ENCODE results near the gene HOXD8.

The HOXD8 gene

DNA sequence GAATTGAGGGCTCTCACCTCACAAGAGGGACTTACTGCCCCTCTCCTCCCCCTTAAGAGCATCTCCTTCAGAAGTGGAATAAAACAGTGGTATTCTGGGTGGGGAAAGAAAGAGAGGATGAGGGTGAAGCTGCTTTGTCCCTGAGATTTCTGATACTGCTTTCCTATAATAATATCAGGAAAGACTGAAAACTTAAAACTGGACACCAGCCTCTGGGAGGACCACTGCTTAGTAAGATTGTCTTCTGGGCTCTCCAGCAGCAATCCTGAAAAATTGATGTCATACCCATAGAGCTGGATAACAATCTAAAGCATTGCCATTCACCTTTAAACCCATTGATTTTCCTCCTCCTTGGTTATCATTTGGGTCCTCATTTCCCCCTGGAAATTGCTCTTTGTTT, 17.1 kb downstream of the HOXD8 start:
- DNase-seq (ENCODE audit: low read depth in 2 of 2) = no peak

GRCh38 chr2:176147210-176147799, 17.8 kb downstream of the HOXD8 start:
- no peak for DNase-seq (ENCODE audit: low read depth in 2 of 2)

GRCh38 chr2:176147800-176148496, 18.4 kb downstream of the HOXD8 start:
- DNase-seq (ENCODE audit: low read depth in 2 of 2) = no peak

GRCh38 chr2:176148751-176149421, 19.4 kb downstream of the HOXD8 start:
- DNase-seq (ENCODE audit: low read depth in 2 of 2) = no peak

DNA sequence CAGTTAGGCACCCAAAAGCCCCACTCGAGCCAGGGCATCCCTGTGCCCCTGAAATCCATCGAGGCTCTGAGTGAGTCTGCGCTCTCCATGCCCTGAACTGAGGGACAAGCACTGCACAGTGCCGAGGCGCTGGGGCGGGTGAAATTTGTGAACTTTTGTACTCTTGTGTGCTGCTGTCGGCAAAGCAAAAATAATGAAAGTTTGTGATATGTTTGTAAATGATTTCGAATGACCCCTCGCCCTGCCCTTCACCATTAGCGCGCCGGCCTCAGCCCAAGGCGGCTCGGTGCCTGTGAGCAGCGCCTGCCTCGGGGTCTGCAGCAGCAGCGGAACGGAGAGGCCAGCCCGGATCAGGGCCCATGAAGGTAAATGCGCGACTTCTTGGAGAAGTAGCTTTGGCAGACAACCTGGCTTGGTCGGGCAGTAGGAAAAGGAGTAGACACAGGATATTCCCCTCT, 20.0 kb downstream of the HOXD8 start:
- no peak for DNase-seq (ENCODE audit: low read depth in 2 of 2)

- DNase-seq (ENCODE audit: low read depth in 2 of 2) = no peak
These were observed 20.6 kb downstream of the HOXD8 start for GRCh38 chr2:176149939-176150583.

DNA sequence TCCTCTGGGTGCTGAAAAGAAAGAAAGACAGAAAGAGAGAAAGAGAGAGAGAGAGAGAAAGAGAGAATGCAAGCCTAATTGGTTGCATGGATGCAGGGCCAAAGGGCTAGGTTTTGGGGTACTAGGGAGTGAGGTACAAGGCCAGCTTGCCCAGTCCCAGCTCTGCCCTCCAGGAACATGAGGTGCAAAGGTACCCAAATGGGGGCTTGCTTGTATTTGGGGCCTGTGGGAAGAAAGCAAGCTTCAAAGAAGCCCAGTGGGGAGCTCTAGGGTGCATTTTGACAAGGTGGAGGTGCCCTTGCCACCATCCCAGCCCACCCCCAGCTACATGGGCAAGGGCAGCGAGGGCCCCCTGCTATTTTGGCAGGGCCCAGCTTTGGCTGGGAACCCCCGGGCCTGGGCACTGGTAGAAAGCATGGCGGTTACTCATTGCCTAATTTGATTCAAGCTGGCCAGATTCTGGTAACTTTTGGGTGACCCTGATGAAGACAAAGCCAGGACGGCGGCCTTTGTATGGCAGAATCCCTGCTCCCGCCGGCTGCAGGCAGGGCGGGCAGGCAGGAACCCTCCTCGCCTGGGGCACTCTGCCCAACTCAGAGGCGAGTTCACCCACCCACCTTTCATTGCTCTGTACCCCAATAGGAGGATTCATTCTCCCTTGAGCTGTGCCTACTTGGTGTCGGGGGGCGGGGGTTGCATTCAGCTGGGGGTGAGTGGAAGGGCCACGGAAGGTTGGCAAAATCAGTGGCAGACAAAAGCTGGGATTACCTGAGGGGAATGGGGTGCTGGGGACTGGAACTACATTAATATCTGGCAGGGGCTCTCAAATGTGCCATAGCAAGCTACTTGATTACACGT, 21.3 kb downstream of the HOXD8 start:
- DNase-seq (ENCODE audit: low read depth in 2 of 2) = no peak

DNA sequence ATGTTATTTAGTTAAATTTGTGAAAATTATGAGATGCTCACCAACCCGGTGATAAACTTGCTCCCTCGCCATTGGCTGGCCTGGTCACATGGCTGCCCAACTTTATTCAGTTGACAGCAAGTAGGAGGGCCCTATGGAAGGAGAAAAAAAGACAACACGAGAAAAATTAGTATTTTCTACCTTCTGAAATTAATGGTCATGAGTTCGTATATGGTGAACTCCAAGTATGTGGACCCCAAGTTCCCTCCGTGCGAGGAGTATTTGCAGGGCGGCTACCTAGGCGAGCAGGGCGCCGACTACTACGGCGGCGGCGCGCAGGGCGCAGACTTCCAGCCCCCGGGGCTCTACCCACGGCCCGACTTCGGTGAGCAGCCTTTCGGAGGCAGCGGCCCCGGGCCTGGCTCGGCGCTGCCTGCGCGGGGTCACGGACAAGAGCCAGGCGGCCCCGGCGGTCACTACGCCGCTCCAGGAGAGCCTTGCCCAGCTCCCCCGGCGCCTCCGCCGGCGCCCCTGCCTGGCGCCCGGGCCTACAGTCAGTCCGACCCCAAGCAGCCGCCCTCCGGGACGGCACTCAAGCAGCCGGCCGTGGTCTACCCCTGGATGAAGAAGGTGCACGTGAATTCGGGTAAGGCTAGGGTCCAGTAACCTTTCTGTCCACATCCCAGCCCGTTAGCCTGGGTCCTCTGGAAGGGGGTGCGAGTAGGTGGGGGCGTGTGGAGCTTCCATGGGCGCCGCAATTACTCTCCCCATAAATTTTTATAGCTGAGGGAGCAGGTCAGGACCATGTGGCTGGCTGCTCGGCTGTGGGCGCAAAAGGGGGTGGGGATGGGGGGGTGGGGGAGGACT, 22.2 kb downstream of the HOXD8 start, which contains the start of gene HOXD4:
TSS of gene HOXD4 (plus strand) at position 109 of the 846 bp plus-strand sequence. CDS start at position 193, 84 bp downstream.
- no peak for DNase-seq (ENCODE audit: low read depth in 2 of 2)

DNA sequence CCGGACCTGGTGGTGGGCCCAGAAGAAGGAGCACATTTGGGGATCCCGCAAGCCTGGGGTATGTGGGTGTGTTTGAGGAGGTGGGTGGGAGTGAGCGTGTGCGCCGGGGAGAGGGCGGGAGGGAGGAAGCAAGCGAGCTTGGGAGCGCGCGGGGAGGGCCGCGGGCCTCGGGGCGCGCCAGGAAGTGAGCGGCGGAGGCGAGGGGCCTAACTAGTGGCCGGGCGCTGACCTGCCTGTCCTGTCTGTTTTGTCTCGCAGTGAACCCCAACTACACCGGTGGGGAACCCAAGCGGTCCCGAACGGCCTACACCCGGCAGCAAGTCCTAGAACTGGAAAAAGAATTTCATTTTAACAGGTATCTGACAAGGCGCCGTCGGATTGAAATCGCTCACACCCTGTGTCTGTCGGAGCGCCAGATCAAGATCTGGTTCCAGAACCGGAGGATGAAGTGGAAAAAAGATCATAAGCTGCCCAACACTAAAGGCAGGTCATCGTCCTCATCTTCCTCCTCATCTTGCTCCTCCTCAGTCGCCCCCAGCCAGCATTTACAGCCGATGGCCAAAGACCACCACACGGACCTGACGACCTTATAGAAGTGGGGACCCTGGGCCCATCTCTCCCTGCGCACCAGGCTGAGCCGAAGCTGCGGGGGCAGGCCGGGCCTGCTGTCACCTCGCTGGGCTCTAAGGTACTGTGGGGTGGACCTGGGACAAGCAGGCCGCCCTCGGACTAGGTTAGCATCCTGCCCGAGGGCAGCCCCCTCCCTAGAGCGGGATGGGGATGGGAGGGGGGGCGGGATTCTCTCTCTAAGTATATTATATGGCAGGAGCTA, 23.1 kb downstream of the HOXD8 start:
- no peak for DNase-seq (ENCODE audit: low read depth in 2 of 2)

DNA sequence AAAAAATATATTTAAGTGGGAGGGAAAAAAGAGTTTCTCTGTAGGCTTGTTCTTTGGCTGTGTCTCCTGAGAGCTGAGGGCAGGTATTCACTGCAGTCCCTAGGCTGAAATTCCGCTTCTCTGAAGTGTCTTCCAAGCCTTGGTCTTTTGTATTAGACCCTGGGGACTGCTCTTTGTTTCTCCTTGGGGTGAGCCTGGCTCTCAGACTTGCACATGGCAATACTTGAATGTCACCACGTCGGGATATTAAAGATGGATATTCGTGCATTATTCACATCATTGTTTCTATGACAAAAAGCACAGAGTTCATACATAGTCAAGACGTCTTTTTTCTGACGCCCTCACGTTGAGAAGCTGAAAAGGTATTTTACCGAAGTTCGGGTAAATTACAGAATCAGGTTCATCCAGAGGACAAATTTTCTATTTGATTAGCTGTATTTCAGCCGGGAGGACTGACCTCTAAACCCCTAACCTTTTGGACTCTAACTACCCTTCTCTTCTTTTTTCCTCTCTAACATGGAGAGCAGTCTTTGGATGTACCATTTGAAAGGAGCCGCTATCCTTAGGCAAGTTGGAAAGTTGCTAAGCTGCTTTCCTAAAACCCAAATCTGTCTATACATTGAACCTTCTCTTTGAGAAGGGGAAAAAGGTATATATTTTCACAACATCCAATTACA, 25.2 kb downstream of the HOXD8 start:
- no peak for DNase-seq (ENCODE audit: low read depth in 2 of 2)

DNA sequence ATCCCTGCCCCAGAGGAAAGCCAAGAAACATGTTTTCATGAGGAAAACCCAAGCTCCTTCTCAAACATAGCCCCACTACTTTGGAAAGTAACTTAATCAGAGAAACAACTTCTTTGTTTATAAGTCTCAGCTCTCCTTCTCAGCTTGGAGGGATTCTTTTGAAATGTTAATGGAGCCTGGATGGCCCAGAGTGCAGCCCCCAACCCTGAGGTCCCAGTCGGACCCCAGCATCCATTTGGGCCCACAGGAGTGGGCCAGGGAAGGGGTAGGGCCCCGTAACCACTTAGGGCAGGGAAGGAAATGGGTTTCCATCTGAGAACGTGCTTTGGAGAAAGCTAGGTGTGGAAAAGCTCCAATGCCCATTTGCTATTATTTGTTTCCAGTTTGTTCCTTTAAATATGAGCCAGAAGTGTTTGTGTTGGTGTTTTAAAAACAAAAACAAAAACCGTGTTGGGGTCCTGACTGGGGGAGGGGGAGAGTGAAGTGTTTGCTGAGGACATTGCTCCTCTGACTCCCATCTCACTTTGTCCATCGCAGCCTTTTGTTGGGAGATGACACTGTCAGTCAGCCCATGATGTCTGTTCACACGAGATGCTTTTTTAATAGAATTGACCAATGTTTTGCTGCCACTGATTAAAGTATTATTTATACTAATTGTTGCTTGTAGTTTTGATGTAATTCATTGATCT, 26.0 kb downstream of the HOXD8 start:
- no peak for DNase-seq (ENCODE audit: low read depth in 2 of 2)

DNA sequence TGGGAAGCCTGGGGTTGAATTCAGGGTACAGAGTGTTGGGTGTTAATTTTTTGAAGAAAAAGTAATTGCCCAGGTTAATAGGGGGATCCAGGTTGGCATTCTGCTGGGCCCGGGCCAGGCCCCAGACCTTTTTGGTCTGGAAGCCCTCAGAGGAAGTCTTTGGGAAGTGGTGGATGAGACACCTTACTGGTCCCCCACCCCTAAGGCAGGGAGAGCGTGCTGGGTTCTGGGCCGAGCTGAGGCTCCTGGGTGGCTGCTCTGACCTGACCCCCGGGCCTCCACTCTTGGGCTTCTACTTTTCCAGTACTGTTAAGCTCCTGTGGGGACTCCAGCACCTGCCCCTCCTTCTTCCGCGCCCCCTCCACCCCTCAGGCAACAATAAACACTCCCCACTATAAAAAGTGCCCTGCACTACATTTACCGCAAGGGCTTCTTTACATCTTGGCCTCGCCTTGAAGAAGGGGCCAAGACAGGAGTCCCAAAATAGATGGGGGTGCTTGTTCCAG, 26.8 kb downstream of the HOXD8 start:
- no peak for DNase-seq (ENCODE audit: low read depth in 2 of 2)

- DNase-seq (ENCODE audit: low read depth in 2 of 2) = no peak
These were observed 27.4 kb downstream of the HOXD8 start, which contains the start of gene HOXD3 for GRCh38 chr2:176156807-176157498. HOXD3 (plus strand) TSS chr2:176157307; CDS start chr2:176169115, 11,808 bp downstream.

DNA sequence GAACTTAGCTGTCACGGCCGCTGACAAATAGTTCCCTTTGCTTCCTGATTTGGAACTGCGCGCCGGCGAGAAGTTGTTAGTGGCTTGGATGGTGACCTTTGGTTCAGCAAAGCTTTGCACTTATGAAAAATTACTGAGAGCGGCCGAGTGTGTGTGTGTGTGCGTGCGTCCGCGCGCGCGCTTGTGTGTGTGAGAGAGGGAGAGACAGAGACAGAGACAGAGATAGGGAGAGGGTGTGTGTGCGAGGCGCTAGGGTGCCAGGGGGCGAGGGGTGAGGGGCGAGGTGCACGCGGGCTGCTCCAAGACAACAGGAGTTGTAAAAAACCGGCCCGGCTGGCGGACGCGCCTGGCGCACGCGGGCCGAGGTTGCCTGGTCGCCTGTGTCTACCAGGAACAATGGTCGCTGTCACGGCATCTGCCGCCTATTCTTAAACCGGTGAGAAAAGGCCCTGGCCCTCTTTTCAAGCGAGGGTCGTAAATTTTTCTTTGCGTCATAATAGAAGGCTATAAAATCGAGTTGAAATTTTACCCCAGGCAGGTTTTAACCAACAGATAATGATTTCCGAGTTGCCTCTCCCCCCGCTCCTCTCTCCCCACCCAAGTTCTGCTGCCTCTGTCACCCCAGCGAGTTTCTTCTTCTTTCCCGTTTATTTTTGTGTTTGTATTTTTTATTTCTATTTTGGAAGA, 28.1 kb downstream of the HOXD8 start:
- no peak for DNase-seq (ENCODE audit: low read depth in 2 of 2)

- DNase-seq (ENCODE audit: low read depth in 2 of 2) = no peak
These were observed 28.7 kb downstream of the HOXD8 start for GRCh38 chr2:176158186-176158591.

- DNase-seq (ENCODE audit: low read depth in 2 of 2) = no peak
These were observed 29.6 kb downstream of the HOXD8 start for GRCh38 chr2:176158855-176159662.
